ENCODE measurements around the gene MSI1. TPM values are rescaled to one million over a fixed set of nuclear protein-coding genes. Genes with fewer than 3 reads are reported as not detected.

The MSI1 gene
- total and polyA plus RNA-seq, 2 of the 13 experiments (the other 11 are each of a cell fraction or from before 2014, with no cell fraction given) = 0.09 to 0.46 TPM

DNA sequence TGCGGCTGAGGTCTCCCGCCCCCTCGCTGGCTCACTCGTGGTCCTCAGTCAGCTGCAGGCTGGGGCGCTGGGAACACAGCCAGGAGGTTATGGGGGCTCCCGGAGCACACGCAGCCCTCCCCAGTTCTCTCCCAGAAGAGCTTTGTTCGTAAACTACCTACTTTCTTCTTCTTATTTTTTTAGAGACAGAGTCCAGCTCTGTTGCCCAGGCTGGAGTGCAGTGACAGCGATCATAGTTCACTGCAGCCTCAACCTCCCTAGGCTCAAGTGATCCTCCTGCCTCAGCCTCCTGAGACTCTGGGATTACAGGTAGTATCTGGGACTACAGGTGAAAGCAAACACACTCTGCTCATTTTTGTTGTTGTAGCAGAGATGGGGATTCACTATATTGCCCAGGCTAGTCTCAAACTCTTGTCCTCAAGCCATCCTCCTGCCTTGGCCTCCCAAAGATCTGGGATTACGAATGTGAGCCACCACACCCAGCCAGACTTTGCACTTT is 25.9 kb downstream of the MSI1 start:
- no peak overlapping the region for H3K9ac ChIP-seq (ENCODE audit: insufficient read depth, low read depth, low read length)
- no peak overlapping the region for H3K4me2 ChIP-seq (ENCODE audit: low read depth, low read length)
- no peaks in the 10 kb centered on the region for H3K27me3 ChIP-seq (ENCODE audit: control insufficient read depth in 1 of 2, insufficient read depth in 2 of 2, low read length in 2 of 2)
- CTCF ChIA-PET (ENCODE audit: low intra/inter-chr PET ratio, low total read pairs) = no interaction called here
- no peaks in the 10 kb centered on the region for H3K79me2 ChIP-seq (ENCODE audit: insufficient read depth, low read length)
- no peak for DNase-seq (ENCODE audit: low spot score)
- no peak for FAIRE-seq
- peaks cover 34% of the 10 kb centered on the region for H3K4me1 ChIP-seq (ENCODE audit: insufficient read depth, low read length)
- no peak overlapping the region for H2AFZ ChIP-seq (ENCODE audit: low read length)
- H3K4me3 ChIP-seq (replicated peaks in 1 of 3; ENCODE audit: insufficient read depth in 1 of 3, low read depth in 2 of 3, low read length in 3 of 3) = no peak overlapping the region
- no peak overlapping the region for H3K27ac ChIP-seq (ENCODE audit: extremely low read length, insufficient read depth, low read length)
- H3K36me3 ChIP-seq (replicated peaks in 1 of 2; ENCODE audit: control insufficient read depth in 1 of 2, insufficient read depth in 2 of 2, low read length in 2 of 2) = no peaks in the 10 kb centered on the region
- WGBS (ENCODE audit: low lambda C conversion rate) = 64% methylated on average over 7 of the region's 10 CpGs
- H4K20me1 ChIP-seq (ENCODE audit: insufficient read depth, low read length) = no peaks in the 10 kb centered on the region
- BruUV-seq (replicated peaks) = no TSS peak
- peaks cover 3% of the 10 kb centered on the region; the same call in 1 of the 2 replicates for H3K9me3 ChIP-seq (ENCODE audit: low read length)
- in situ Hi-C loops (cut with HindIII; ENCODE audit: extremely low pct_ligation_motif_present, low pct_unique_long_range_greater_than_20kb) (no loop called here), intact Hi-C loops (cut with micrococcal nuclease; ENCODE audit: unreplicated experiment) (no loop called here)
- POLR2A ChIA-PET = interaction anchor here (1.8 kb wide), 1 partner anchor 52 kb away, joined by 4 read pairs; no protein-coding TSS in a partner anchor
- no peak for ATAC-seq
- TF ChIP-seq ZNF253 (CRISPR knock-in tag; IDR thresholded peaks at IDR 0.05; ENCODE audit: borderline replicate concordance) = no peak
- no peak for TF ChIP-seq ATF6 (CRISPR knock-in tag; conservative IDR thresholded peaks at IDR 0.05)
- no peak for TF ChIP-seq JDP2 (CRISPR knock-in tag; IDR thresholded peaks at IDR 0.05; ENCODE audit: borderline replicate concordance)
- TF ChIP-seq ZNF407 (CRISPR knock-in tag; IDR thresholded peaks at IDR 0.05; ENCODE audit: not compliant biosample characterization) = no peak
- no peak for TF ChIP-seq ZNF780A (CRISPR knock-in tag; IDR thresholded peaks at IDR 0.05)
- TF ChIP-seq E2F1 (CRISPR knock-in tag; IDR thresholded peaks at IDR 0.05) = no peak
- 0 out of 2 replicates have a peak, but pooled peaks have one; percentile 20 for TF ChIP-seq ZMYM3 (CRISPR knock-in tag; IDR thresholded peaks at IDR 0.05)
- no peak for TF ChIP-seq REXO4 (CRISPR knock-in tag; IDR thresholded peaks at IDR 0.05; ENCODE audit: borderline replicate concordance)
- TF ChIP-seq ZNF317 (CRISPR knock-in tag; IDR thresholded peaks at IDR 0.05) = no peak
- no peak for TF ChIP-seq KAT7 (CRISPR knock-in tag; IDR thresholded peaks at IDR 0.05; ENCODE audit: borderline replicate concordance)
- TF ChIP-seq, protein P1, sequence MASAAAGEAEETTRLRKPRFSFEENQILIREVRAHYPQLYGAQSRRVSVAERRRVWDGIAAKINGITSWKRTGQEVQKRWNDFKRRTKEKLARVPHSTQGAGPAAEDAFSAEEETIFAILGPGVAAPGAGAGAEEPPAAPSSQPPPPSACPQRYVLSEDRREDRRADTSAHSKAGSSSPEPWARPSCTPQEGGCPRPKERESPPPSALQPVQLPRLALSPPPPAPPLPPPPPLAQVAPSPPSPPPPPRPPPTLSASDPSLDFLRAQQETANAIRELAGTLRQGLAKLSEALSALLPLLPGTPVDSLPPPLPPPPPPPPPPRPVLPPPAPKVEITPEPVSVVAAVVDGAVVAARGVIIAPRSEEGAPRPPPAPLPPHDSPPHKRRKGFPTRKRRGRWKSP (CRISPR knock-in tag; IDR thresholded peaks at IDR 0.05) = no peak
